A673 (cell line): ENCODE results near the gene GCAT. TPM values are rescaled to one million over a fixed set of nuclear protein-coding genes. Genes with fewer than 3 reads are reported as not detected.

Experiments used
- BruUV-seq: library from RNA; stranded (reverse); fragments of 400-500 nt; replicated peaks from 2 replicates; lab custom pipeline; 2021; lab: Mats Ljungman, UMichigan
- CTCF ChIA-PET: fragments of 300-600 bp; sonication (Branson Sonifier 250); formaldehyde crosslinking; loops from one replicate; lab custom pipeline; 2022; ENCODE audit warnings: antibody characterized with exemption; lab: Charles Lee
- POLR2A ChIA-PET: fragments of 300-600 bp; sonication (Branson Sonifier 250); formaldehyde crosslinking; loops from one replicate; lab custom pipeline; 2022; ENCODE audit warnings: antibody characterized with exemption; ENCODE audit not compliant: low non-redundant PET; lab: Charles Lee
- DNase-seq: peaks from one replicate; pipeline ENCODE4 v3.0.0-alpha.2; 2015; ENCODE audit warnings: low spot score
- H3K27ac ChIP-seq: fragments of 200-600 bp; sonication (generic); 2 replicates; pipeline ENCODE4 v1.5.1; 2016; ENCODE audit warnings: mixed run types, low read depth, mild to moderate bottlenecking, mixed read lengths, antibody characterized with exemption, low read length; ENCODE audit not compliant: poor library complexity, severe bottlenecking
- H3K27me3 ChIP-seq: fragments of 200-600 bp; sonication (generic); replicated peaks from 2 replicates; pipeline ENCODE4 v1.6.1; 2017; ENCODE audit warnings: mixed run types, low read depth, mild to moderate bottlenecking, mixed read lengths, antibody characterized with exemption, low read length; ENCODE audit not compliant: insufficient read depth, poor library complexity
- H3K36me3 ChIP-seq: fragments of 200-600 bp; sonication (generic); 2 replicates; pipeline ENCODE4 v1.6.1; 2016; ENCODE audit warnings: mixed run types, mild to moderate bottlenecking, mixed read lengths, antibody characterized with exemption, low read length; ENCODE audit not compliant: insufficient read depth, poor library complexity, severe bottlenecking
- H3K4me1 ChIP-seq: fragments of 200-600 bp; sonication (generic); 2 replicates; pipeline ENCODE4 v1.6.1; 2017; ENCODE audit warnings: mixed run types, mild to moderate bottlenecking, mixed read lengths, antibody characterized with exemption, low read length; ENCODE audit not compliant: insufficient read depth, poor library complexity, severe bottlenecking
- H3K4me3 ChIP-seq: fragments of 200-600 bp; sonication (generic); 2 replicates; pipeline ENCODE4 v1.5.1; 2016; ENCODE audit warnings: low read depth, mixed run types, mild to moderate bottlenecking, mixed read lengths, low read length; ENCODE audit not compliant: poor library complexity, severe bottlenecking
- H3K9me3 ChIP-seq: fragments of 200-600 bp; sonication (generic); 2 replicates; pipeline ENCODE4 v1.6.1; 2016; ENCODE audit warnings: mixed run types, low read depth, mild to moderate bottlenecking, mixed read lengths, antibody characterized with exemption, low read length; ENCODE audit not compliant: poor library complexity, severe bottlenecking
- CTCF ChIP-seq: fragments of 300-800, 200-600 bp; sonication (generic); conservative IDR thresholded peaks from 2 replicates; pipeline ENCODE4 v1.5.1; 2017; ENCODE audit warnings: low read depth, mild to moderate bottlenecking, antibody characterized with exemption, low read length, moderate library complexity, mixed read lengths
- EZH2 ChIP-seq: fragments of 200-600 bp; sonication (generic); IDR thresholded peaks from 2 replicates; pipeline ENCODE4 v1.6.1; 2017; ENCODE audit warnings: borderline replicate concordance, low read depth, mild to moderate bottlenecking, mixed read lengths, antibody characterized with exemption, low read length; ENCODE audit not compliant: poor library complexity, severe bottlenecking
- intact Hi-C: fragments of 100-400 bp; cut with micrococcal nuclease; formaldehyde crosslinking; loops from one replicate; pipeline ENCODE4 v1.10.0; 2022; ENCODE audit not compliant: unreplicated experiment
- total RNA-seq: library from RNA; stranded (reverse); gene quantifications from 2 replicates; pipeline ENCODE4 v1.2.3, GENCODE V29; 2021

Gene GCAT
- total RNA-seq, 1 experiment from 2014 or later: 21.4 TPM

- intact Hi-C loops: no loop called here
- BruUV-seq: no TSS peak
- CTCF ChIA-PET: no interaction called here
- Histone ChIP-seq H3K27ac (no peak overlapping the region), H3K4me3 (no peak overlapping the region), H3K9me3 (no peaks in the 10 kb centered on the region), H3K27me3 (no peaks in the 10 kb centered on the region), H3K4me1 (no peaks in the 10 kb centered on the region), H3K36me3 (peaks cover 6% of the 10 kb centered on the region)
- TF ChIP-seq EZH2 (no peak), CTCF (no peak)
- POLR2A ChIA-PET: no interaction called here
- no peak for DNase-seq
Observed at GRCh38 chr22:37765953-37766576, 41.7 kb upstream of the GCAT start.

- Histone ChIP-seq H3K36me3 (peaks cover 4% of the 10 kb centered on the region), H3K27ac (no peak overlapping the region), H3K27me3 (no peaks in the 10 kb centered on the region), H3K9me3 (no peaks in the 10 kb centered on the region), H3K4me3 (no peak overlapping the region), H3K4me1 (no peaks in the 10 kb centered on the region)
- ChIA-PET POLR2A (interaction anchor here (0.6 kb wide), 1 partner anchor 15 kb away, joined by 7 read pairs; no protein-coding TSS in a partner anchor), CTCF (no interaction called here)
- TF ChIP-seq CTCF: peak; percentile 37
- TF ChIP-seq EZH2: no peak
- no TSS peak for BruUV-seq
- intact Hi-C loops: no loop called here
- no peak for DNase-seq
Observed at GRCh38 chr22:37768273-37768672, 39.5 kb upstream of the GCAT start.

- no TSS peak for BruUV-seq
- intact Hi-C loops: no loop called here
- TF ChIP-seq CTCF (no peak), EZH2 (no peak)
- Histone ChIP-seq H3K9me3 (no peaks in the 10 kb centered on the region), H3K4me1 (no peaks in the 10 kb centered on the region), H3K36me3 (peaks cover 4% of the 10 kb centered on the region), H3K4me3 (no peak overlapping the region), H3K27me3 (no peaks in the 10 kb centered on the region), H3K27ac (no peak overlapping the region)
- no peak for DNase-seq
- CTCF ChIA-PET: no interaction called here
- POLR2A ChIA-PET: no interaction called here
Observed at GRCh38 chr22:37769056-37769455, 38.7 kb upstream of the GCAT start.
